ENCODE data around the gene GALNT13. TPM values are rescaled to one million over a fixed set of nuclear protein-coding genes. Genes with fewer than 3 reads are reported as not detected.

The GALNT13 gene
- total and polyA plus RNA-seq, 3 donors from 2014 or later, result 0.55 to 2.2 (median 0.92) TPM

DNA sequence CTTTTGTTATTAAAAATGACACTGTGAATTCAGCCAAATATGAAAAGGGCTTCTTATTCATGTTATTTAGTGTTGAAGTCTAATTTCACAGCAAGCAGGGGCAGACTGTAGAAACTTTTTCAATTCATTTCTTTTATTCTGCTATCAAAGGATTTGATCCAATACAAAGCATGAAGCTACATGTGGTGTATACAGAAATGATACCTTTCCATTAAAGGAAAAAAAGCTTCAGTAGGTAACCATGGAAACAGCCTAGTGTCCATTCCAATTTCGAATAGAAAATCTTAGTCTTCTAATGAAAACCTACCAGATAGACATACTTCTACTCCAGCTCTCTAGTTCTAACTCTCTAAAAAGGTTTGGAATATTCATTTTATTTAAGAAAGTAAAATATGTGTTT is 550.5 kb downstream of the GALNT13 start:
- intact Hi-C loops (cut with DNase I; ENCODE audit: low total_unique reads), result no loop called here

DNA sequence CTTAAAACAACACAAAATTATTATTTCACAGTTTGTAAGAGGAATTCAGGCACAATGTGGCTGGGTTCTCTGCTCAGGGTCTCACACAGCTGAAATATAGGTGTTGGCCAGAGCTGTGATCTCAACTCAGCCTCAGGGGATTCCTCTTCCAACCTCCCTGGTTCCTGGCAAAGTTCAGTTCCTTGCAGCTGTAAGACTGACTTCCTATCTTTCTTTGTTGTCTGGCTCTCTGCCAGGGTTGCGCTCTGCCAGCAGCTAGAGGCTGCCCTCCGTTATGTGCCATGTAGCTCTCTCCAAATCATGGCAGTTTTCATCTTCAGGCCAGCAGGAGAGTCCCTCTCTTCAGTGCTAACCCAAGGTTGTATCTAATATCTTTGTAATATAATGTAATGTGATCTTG is 554.3 kb downstream of the GALNT13 start:
- Histone ChIP-seq H3K4me3 (no peak overlapping the region), H3K27me3 (no peaks in the 10 kb centered on the region), H3K36me3 (ENCODE audit: low read depth, missing control alignments) (no peaks in the 10 kb centered on the region), H3K27ac (no peak overlapping the region), H3K4me1 (no peaks in the 10 kb centered on the region), H3K9me3 (no peaks in the 10 kb centered on the region)
- 53 to 54% methylated on average over 2 of the region's 2 CpGs for WGBS, 2 donors
- no peak for TF ChIP-seq POLR2A (IDR thresholded peaks at IDR 0.05)
- TF ChIP-seq, protein P1, sequence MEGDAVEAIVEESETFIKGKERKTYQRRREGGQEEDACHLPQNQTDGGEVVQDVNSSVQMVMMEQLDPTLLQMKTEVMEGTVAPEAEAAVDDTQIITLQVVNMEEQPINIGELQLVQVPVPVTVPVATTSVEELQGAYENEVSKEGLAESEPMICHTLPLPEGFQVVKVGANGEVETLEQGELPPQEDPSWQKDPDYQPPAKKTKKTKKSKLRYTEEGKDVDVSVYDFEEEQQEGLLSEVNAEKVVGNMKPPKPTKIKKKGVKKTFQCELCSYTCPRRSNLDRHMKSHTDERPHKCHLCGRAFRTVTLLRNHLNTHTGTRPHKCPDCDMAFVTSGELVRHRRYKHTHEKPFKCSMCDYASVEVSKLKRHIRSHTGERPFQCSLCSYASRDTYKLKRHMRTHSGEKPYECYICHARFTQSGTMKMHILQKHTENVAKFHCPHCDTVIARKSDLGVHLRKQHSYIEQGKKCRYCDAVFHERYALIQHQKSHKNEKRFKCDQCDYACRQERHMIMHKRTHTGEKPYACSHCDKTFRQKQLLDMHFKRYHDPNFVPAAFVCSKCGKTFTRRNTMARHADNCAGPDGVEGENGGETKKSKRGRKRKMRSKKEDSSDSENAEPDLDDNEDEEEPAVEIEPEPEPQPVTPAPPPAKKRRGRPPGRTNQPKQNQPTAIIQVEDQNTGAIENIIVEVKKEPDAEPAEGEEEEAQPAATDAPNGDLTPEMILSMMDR (IDR thresholded peaks at IDR 0.05), result no peak
- intact Hi-C loops (cut with DNase I; ENCODE audit: low total_unique reads), result no loop called here
- DNase-seq, result peak; percentile 38

More for the DNA sequence above, 550.5 kb downstream of the GALNT13 start:
- Histone ChIP-seq H3K9me3 (no peaks in the 10 kb centered on the region), H3K4me3 (no peak overlapping the region), H3K27me3 (no peaks in the 10 kb centered on the region), H3K27ac (no peak overlapping the region), H3K36me3 (ENCODE audit: low read depth, missing control alignments) (no peaks in the 10 kb centered on the region), H3K4me1 (no peaks in the 10 kb centered on the region)
- no peak for TF ChIP-seq POLR2A (IDR thresholded peaks at IDR 0.05)
- TF ChIP-seq, protein P1 (IDR thresholded peaks at IDR 0.05), result no peak
- no peak for DNase-seq
- WGBS, 2 donors, result 75 to 98% methylated on average over 1 of the region's 1 CpG

DNA sequence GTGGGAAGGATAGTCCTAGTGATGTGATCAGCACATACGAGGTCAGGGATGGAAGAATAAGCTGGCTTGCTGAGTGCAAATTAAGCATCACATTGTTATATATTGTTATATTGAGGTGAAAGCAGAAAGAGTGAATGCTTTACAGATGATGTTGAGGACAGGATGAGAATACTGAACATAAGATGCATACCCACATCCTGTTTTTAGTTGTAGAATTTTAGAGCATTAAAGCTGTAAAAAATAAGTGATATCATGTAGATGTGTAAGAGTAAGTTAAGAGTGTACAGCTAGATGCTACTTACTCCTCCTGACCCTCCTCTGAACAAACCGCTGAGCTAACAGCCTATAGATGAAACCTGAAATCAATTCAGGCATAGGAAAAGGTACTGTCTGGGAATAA is 555.7 kb downstream of the GALNT13 start:
- WGBS, 2 donors, result 77 to 81% methylated on average over 2 of the region's 2 CpGs
- no peak for DNase-seq
- Histone ChIP-seq H3K9me3 (no peaks in the 10 kb centered on the region), H3K4me1 (no peaks in the 10 kb centered on the region), H3K27ac (no peak overlapping the region), H3K27me3 (no peaks in the 10 kb centered on the region), H3K4me3 (no peak overlapping the region), H3K36me3 (ENCODE audit: low read depth, missing control alignments) (no peaks in the 10 kb centered on the region)
- TF ChIP-seq, protein P1 (IDR thresholded peaks at IDR 0.05), result no peak
- TF ChIP-seq POLR2A (IDR thresholded peaks at IDR 0.05), result no peak
- intact Hi-C loops (cut with DNase I; ENCODE audit: low total_unique reads), result no loop called here

DNA sequence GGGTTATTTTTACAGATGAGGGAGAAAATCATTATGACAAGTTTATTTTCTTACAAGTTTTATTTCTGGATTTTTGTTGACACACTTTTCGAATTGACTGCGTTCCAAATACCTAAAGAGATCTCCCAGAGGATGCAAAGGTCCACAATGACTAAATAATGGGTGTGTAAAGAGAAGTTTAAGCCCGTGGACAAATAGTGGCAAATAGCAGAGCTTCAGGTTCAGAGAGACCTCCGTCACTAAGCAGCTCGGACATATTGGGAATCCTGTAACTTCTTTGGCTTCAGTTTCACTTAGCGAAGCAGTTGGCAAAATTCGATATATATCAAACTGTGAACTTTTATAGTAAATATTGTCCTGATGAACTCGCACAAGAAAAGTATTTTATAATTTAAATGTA is 556.3 kb downstream of the GALNT13 start:
- no peaks in the 10 kb centered on the region for H3K36me3 ChIP-seq (ENCODE audit: low read depth, missing control alignments)
- DNase-seq, result no peak
- TF ChIP-seq, protein P1 (IDR thresholded peaks at IDR 0.05), result no peak
- TF ChIP-seq POLR2A (IDR thresholded peaks at IDR 0.05), result no peak
- H3K27me3 ChIP-seq, result no peaks in the 10 kb centered on the region
- H3K9me3 ChIP-seq, result no peaks in the 10 kb centered on the region
- 87% methylated on average over 8 of the region's 8 CpGs for WGBS, 2 donors
- H3K4me1 ChIP-seq, result no peaks in the 10 kb centered on the region
- intact Hi-C loops (cut with DNase I; ENCODE audit: low total_unique reads), result no loop called here
- no peak overlapping the region for H3K27ac ChIP-seq
- H3K4me3 ChIP-seq, result no peak overlapping the region

DNA sequence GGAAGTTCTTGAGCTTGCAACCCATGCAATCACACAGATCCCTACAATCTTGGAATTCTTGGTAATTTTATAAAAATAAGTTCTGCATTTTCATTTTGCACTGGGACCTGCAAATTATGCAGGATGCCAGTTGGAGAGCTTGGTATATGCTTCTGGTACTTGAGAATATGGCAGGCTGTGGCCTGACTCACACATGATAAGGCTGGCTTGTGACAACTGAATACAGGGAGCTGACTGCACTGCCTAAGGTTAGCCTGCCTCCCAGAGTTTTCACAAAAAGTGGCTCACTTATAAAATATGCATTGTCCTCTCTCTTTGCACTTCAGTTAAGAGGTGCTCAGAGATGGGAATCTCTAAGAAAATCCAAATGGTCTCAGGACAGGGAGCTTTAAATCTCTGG is 561.3 kb downstream of the GALNT13 start:
- Histone ChIP-seq H3K27me3 (no peaks in the 10 kb centered on the region), H3K9me3 (no peaks in the 10 kb centered on the region), H3K4me1 (no peaks in the 10 kb centered on the region), H3K4me3 (no peak overlapping the region), H3K27ac (no peak overlapping the region), H3K36me3 (ENCODE audit: low read depth, missing control alignments) (no peaks in the 10 kb centered on the region)
- TF ChIP-seq POLR2A (IDR thresholded peaks at IDR 0.05), result no peak
- TF ChIP-seq, protein P1 (IDR thresholded peaks at IDR 0.05), result no peak
- no peak for DNase-seq
- intact Hi-C loops (cut with DNase I; ENCODE audit: low total_unique reads), result no loop called here

All from testis (tissue), 3 donors.